ENCODE data around the gene ZNF276. TPM values are rescaled to one million over a fixed set of nuclear protein-coding genes. Genes with fewer than 3 reads are reported as not detected.
"Not testable (repeated sequence)": the region's sequence is repeated elsewhere in the genome, so short reads cannot be mapped to it uniquely, and the experiment has no call there.

Gene ZNF276, protein sequence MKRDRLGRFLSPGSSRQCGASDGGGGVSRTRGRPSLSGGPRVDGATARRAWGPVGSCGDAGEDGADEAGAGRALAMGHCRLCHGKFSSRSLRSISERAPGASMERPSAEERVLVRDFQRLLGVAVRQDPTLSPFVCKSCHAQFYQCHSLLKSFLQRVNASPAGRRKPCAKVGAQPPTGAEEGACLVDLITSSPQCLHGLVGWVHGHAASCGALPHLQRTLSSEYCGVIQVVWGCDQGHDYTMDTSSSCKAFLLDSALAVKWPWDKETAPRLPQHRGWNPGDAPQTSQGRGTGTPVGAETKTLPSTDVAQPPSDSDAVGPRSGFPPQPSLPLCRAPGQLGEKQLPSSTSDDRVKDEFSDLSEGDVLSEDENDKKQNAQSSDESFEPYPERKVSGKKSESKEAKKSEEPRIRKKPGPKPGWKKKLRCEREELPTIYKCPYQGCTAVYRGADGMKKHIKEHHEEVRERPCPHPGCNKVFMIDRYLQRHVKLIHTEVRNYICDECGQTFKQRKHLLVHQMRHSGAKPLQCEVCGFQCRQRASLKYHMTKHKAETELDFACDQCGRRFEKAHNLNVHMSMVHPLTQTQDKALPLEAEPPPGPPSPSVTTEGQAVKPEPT
- 4.5 and 4.9 TPM in 2 replicates for total RNA-seq (2014; rRNA removed; shearing (Covaris generic); ENCODE audit: low replicate concordance)

DNA sequence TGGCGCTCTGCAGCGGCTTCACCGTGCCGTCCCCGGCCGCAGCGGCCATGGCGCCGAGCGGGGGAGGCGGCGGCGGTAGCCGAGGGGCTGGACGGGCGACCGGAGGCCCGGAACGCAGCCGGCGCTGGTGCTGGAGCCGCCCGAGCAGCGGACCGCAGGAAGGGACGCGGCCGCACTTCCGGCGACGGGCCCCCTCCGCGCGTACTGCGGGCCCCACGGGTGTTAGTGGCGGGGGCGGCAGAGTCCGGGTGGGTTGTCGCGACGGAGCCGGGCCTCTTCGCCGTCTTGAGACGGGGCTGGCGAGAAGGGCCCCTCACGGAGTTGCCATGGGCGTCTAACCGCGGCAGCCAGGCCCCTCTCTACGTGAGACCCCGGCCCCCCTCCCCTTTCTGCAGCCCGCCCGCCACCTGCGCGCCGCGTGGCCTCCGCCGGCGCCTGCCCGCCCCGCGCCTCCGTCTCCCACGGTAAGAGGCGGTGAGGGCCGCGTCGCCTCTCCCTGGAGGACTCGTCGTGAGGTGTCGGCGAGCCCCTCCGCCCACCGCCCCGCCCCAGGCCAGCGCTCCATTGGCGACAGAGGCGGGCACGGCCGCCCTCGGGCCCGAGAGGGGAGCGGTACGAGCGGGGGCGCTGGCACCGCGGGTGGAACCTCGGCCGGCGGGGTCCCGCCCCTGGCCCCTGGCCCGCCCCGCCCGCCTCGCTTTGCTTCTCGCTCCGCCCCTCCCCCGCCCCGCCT lies at the start of gene ZNF276, which contains the start of gene VPS9D1:
Gene ZNF276 (plus strand): TSS at position 725 of the 733 bp plus-strand sequence. CDS start 104 bp downstream, outside the sequence.
Gene VPS9D1 (minus strand): TSS at position 86 of the 733 bp plus-strand sequence. CDS start 37 bp downstream, at position 49.
- Histone ChIP-seq H3K4me3 (peak within 1 kb of the TSS; percentile 65), H3K36me3 (peaks cover 18% of the 10 kb centered on the region), H3K9me3 (no peaks in the 10 kb centered on the region), H3K27me3 (no peaks in the 10 kb centered on the region)
- DNase-seq = peak; percentile 80

DNA sequence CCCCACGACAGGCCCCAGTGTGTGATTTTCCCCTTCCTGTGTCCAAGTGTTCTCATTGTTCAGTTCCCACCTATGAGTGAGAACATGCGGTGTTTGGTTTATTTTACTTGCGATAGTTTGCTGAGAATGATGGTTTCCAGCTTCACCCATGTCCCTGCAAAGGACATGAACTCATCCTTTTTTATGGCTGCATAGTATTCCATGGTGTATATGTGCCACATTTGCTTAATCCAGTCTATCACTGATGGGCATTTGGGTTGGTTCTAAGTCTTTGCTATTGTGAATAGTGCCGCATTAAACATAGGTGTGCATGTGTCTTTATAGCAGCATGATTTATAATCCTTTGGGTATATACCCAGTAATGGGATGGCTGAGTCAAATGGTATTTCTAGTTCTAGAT lies 49.8 kb upstream of the ZNF276 start:
- not testable (repeated sequence) for H3K9me3 ChIP-seq, DNase-seq, H3K36me3 ChIP-seq, H3K27me3 ChIP-seq, H3K4me3 ChIP-seq

DNA sequence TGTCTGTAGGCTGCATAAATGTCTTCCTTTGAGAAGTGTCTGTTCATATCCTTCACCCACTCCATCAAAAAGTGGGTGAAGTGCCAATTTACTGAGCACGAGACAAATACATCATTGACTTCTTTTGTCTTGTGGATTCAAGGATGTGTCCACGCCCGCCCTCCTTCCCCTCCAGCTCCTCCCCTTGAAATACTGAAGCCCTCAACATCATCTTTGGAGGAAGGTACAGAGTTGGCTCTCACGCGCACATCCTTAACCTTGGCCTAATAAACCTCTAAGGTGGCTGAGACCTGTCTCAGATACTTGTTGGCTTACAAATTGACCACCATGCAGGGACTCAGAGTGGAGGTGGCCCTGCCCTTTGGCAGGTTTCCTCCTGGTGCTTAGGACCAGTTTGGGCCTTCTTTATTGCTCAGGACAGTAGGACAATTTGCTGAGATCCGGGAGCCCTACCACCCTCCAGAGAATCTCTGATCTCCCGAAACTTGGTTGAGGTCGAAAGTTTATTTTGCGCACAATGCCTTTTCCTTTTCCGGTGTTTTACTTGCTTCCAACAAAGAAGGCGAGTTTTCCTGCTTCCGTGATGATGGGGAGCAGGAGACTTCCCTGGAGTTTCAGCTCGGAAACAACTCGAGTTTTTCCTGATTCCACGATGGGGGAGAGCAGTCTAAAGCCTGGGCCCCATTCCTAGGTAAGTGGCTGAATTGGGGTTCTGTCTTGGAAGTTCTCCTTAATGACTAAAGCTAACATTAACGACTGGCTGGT lies 49.0 kb upstream of the ZNF276 start:
- DNase-seq = no peak
- H3K9me3 ChIP-seq = no peaks in the 10 kb centered on the region
- H3K27me3 ChIP-seq = no peaks in the 10 kb centered on the region
- H3K4me3 ChIP-seq = no peak overlapping the region
- H3K36me3 ChIP-seq = no peaks in the 10 kb centered on the region

DNA sequence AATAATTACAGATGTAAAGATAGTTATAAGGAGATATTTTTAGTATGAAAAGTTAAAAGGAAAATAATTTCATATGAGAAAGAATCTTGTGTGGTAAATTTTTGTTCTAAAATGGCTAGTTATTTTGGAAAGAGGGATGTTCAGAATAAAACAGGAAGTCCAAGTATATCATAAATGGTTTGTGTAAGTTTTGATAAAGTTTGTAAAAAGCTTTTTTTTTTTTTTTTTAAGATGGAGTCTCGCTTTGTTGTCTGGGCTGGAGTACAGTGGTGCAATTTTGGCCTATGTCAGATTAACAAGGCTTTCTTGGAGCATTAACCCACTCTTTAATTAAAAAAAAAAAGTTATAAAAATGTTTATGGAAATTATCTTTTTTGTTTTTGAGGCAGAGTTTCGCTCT lies 43.1 kb upstream of the ZNF276 start:
- Histone ChIP-seq H3K4me3 (no peak overlapping the region), H3K9me3 (no peaks in the 10 kb centered on the region), H3K27me3 (no peaks in the 10 kb centered on the region), H3K36me3 (no peaks in the 10 kb centered on the region; the same call in 1 of the 2 replicates)
- no peak for DNase-seq

DNA sequence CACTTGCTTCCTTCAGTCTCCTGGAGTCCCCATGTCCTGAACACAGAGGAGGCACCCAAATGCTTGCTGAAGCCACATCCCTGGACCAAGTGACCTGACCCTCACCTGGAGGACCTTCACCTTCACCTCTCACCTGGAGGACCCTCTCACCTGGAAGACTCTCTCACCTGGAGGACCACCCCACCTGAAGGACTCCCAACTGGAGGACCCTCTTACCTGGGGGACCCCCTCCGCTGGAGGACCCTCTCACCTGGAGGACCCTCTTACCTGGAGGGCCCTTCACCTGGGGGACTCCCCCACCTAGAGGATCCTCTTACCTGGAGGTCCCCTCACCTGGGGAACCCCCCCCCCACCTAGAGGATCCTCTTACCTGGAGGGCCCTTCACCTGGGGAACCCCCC lies 35.4 kb upstream of the ZNF276 start:
- Histone ChIP-seq H3K36me3 (no peaks in the 10 kb centered on the region; the same call in none of the 2 replicates), H3K4me3 (no peak overlapping the region), H3K27me3 (no peaks in the 10 kb centered on the region), H3K9me3 (no peaks in the 10 kb centered on the region)
- DNase-seq = no peak

DNA sequence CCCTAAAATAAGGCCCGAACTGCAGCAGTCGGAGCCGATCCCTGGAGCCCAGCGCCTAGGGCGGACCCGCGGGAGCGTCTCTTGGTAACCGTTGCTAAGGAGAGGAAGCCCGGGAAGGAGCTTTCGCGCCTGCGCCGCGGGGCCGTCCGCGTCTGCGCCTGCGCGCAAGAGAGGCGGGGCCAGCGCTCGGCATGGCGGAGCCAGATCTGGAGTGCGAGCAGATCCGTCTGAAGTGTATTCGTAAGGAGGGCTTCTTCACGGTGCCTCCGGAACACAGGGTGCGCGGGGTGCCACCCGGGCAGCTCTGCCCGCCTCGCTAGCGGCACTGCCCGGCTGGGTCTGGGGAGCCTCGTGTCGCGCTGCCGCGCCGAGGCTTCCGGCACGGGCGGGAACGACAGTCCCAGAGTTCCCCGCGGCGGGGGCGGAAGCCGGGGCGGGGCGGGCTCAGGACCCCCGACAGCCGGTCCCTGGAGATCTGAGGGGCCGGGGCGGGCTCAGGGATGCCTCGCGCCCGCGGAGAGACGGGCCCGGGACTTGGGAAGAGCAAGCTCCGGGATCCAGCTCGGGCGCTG lies 34.7 kb upstream of the ZNF276 start, which contains the start of gene CDK10:
Gene CDK10 (plus strand): TSS at position 170 of the 572 bp plus-strand sequence. CDS start 22 bp downstream, at position 192.
- peaks cover 2% of the 10 kb centered on the region for H3K36me3 ChIP-seq
- no peaks in the 10 kb centered on the region for H3K27me3 ChIP-seq
- H3K9me3 ChIP-seq = no peaks in the 10 kb centered on the region
- peak; percentile 76 for DNase-seq
- peak within 1 kb of the TSS; percentile 80 for H3K4me3 ChIP-seq

DNA sequence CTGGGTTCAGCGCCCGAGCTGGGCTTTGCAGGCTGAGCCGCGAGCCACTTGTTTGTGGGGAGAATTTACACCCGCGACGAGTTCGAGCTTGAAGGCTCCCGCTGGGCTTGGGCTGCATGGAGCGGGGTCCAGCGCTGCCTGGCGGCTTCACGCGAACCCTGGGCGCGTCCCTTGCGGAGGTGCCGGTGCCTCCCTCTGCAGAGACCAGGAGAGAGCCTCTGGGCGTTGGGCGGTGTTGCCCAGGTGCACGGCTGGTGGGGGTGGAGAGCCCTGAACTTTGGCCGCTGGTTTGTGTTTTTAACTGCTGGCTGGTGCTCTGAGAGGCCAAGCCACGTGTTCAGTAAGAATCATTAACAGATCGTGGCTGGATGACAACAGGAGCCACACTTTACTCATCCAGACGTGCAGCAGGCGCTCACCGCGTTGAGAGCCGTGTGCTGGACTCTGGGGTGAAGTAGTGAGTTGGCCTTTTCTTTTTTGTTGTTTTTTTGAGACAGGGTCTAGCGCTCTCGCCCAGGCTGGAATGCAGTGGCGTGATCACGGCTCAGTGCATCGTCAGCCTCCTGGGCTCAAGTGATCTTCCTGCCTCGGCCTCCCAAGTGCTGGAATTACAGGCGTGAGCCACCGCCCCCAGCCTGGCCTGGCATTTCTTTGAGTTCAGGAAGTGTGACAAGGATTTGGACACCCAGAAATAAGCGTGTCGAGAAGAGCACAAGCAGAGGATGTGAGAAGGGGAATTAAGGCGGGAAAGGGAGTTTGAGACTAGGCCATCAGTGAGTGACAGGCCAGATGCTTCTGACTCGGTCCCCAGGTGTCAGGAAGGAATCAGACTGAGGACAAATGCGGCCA lies 34.0 kb upstream of the ZNF276 start:
- no peak for DNase-seq
- no peaks in the 10 kb centered on the region for H3K27me3 ChIP-seq
- H3K4me3 ChIP-seq = peak overlapping the region; percentile 80
- H3K36me3 ChIP-seq = peaks cover 2% of the 10 kb centered on the region
- H3K9me3 ChIP-seq = no peaks in the 10 kb centered on the region

DNA sequence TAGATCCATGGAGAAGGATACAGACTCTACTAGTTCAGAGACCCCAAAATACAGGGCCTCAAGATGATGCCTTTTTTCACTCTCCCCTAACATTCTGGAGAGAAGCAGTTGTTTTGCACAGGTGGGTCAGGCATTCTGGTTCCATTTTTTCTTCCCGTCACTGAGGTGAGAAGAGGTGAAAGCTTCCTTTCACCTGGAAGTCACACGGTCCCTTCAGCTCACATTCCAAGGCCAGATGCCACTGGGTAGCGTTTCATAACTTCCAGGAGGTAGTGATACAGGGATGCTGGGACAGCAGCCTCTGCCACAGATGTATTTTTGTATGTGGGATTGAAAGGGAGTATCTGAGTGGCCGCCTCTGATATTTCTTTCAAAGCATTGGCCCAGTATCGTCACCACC lies 32.9 kb upstream of the ZNF276 start:
- Histone ChIP-seq H3K4me3 (no peak overlapping the region), H3K9me3 (no peaks in the 10 kb centered on the region), H3K27me3 (no peaks in the 10 kb centered on the region), H3K36me3 (peaks cover 2% of the 10 kb centered on the region)
- no peak for DNase-seq

DNA sequence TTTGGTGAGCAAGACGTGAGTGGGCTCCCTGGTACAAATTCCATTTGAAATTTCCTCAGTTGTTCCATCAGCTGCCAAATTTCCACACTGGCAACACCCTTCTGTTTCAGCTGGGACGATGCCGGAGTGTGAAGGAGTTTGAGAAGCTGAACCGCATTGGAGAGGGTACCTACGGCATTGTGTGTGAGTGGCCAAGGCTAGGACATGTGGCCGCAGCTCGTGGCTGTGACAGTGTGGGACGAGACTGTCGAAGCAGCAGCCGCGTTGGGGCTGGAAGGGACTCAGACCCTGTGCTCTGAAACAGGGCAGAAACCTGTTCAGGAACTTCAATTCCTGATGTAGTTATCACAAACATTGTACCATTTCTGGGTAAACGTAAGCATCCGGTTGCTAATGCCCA lies 32.2 kb upstream of the ZNF276 start:
- H3K9me3 ChIP-seq = no peaks in the 10 kb centered on the region
- no peak for DNase-seq
- no peaks in the 10 kb centered on the region for H3K27me3 ChIP-seq
- peaks cover 2% of the 10 kb centered on the region for H3K36me3 ChIP-seq
- no peak overlapping the region for H3K4me3 ChIP-seq

DNA sequence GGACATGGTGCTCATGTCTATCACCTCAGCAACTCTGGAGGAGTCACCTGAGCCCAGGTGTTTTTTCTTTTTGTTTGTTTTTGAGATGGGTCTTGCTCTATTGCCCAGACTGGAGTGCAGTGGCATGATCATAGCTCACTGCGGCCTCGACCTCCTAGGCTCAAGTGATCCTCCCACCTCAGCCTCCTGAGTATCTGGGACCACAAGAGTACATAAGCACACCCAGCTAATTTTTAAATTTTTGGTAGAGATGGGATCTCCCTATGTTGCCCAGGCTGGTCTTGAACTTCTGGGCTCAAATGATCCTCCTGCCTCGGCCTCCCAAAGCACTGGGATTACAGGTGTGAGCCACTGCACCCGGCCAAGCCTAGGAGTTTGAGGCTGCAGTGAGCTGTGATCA lies 31.7 kb upstream of the ZNF276 start:
- not testable (repeated sequence) for DNase-seq, H3K36me3 ChIP-seq, H3K4me3 ChIP-seq, H3K9me3 ChIP-seq, H3K27me3 ChIP-seq

DNA sequence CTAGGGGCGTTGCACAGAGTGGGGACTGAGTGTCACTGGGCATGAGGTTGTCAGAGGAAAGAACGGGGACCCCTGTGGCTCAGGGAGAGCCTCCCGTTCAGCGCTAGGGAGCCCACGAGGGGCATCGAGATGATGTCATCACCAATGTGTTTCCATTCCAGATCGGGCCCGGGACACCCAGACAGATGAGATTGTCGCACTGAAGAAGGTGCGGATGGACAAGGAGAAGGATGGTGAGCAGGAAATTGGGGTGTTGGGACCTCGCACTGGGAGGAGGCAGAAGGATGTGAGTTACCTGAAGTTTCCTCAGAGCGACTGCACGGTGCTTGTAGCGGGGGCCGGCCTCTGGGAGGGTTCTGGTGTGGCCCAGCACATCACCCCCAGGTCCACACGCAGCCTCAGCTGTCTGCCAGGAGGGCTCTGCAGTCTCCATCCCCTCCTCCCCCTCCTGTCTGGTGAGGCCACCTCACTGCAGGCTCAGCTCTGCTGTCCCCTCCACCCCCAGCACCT lies 30.9 kb upstream of the ZNF276 start:
- Histone ChIP-seq H3K9me3 (no peaks in the 10 kb centered on the region), H3K27me3 (no peaks in the 10 kb centered on the region), H3K36me3 (peaks cover 2% of the 10 kb centered on the region), H3K4me3 (no peak overlapping the region)
- DNase-seq = no peak

DNA sequence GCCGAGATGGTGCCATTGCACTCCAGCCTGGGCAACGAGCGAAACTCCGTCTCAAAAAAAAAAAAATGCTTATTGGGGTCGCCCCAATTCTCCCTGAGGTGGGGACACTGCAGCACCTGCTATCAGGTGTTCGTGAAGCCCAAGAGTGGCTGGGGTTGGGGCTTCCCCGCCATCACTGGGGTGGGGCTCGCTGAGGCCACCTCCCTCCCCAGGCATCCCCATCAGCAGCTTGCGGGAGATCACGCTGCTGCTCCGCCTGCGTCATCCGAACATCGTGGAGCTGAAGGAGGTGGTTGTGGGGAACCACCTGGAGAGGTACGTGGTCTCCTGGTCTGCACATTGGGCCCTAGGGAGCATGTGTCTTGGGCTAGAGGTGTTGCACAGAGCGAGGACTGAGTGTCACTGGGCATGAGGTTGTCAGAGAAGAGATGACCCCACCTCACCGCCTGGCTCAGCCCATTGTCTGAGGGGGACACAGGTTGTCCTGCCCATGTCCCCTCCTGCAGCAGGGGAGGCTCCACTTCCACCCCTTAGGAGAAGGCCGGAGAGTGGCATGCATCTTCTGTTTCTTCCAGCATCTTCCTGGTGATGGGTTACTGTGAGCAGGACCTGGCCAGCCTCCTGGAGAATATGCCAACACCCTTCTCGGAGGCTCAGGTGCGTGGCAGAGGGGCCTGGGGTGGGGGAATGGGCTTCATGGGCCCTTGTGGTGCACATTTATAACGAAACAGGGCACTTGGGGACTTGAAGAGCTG lies 29.9 kb upstream of the ZNF276 start:
- Histone ChIP-seq H3K36me3 (peaks cover 2% of the 10 kb centered on the region), H3K27me3 (no peaks in the 10 kb centered on the region), H3K4me3 (no peak overlapping the region), H3K9me3 (no peaks in the 10 kb centered on the region)
- DNase-seq = no peak

DNA sequence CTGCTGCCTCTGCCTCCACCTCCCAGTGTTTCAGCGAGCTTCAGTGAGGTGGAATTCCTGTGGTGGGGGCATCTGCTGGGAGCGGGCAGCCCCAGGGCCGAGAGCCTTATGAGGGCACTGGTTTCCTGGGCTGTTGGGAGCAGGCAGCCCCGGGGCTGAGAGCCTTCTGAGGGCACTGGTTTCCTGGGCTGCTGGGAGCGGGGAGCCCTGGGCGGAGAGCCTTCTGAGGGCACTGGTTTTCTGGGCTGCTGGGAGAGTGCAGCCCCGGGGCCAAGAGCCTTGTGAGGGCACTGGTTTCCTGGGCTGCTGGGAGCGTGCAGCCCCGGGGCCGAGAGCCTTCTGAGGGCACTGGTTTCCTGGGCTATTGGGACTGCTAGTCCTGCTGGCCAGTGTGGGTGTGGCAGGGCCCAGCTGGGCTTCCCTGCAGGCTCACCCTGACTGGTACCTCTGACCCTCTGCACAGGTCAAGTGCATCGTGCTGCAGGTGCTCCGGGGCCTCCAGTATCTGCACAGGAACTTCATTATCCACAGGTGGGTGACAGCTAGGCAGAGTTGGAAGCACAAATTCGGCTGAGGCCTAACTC lies 29.3 kb upstream of the ZNF276 start:
- no peak for DNase-seq
- H3K36me3 ChIP-seq = peaks cover 2% of the 10 kb centered on the region
- H3K4me3 ChIP-seq = no peak overlapping the region
- H3K27me3 ChIP-seq = no peaks in the 10 kb centered on the region
- H3K9me3 ChIP-seq = no peaks in the 10 kb centered on the region

DNA sequence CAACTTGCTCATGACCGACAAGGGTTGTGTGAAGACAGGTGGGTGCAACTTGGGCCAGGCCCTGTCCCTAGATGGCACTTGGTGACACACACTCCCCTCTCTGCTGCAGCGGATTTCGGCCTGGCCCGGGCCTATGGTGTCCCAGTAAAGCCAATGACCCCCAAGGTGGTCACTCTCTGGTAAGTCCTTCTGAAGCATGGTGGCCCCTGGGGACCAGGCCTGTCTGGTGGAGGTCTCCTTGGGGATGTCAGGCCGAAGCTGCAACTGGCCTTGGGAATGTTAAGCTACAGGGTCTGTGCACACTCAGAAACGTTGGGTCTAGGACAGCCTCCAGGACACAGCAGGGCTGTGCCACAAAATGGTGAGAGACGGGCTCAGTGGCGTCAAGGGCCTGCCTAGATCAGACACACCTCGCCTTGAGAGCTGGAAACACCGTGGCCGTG lies 28.0 kb upstream of the ZNF276 start:
- DNase-seq = no peak
- Histone ChIP-seq H3K27me3 (no peaks in the 10 kb centered on the region), H3K4me3 (no peak overlapping the region), H3K36me3 (peaks cover 2% of the 10 kb centered on the region), H3K9me3 (no peaks in the 10 kb centered on the region)

Measured in MG63 (cell line).